Cardiac fibroblast (primary cell): ENCODE results near the gene IKZF1.

ENCODE experiments used
- DNase-seq, 2 donors: peaks; one replicate each; pipeline versions ENCODE4 v3.0.0 to v3.0.0-alpha.2; 2010; ENCODE audit warnings: low read depth in 2 of 2
- H3K4me3 ChIP-seq, 2 donors: replicated peaks in 1 of 2; 1 replicate in 1 of 2; 2 replicates in 1 of 2; pipeline ENCODE4 v1.5.1; 2011; ENCODE audit warnings: low read depth in 2 of 2, low read length in 2 of 2, mild to moderate bottlenecking in 2 of 2, moderate library complexity in 1 of 2
- CTCF ChIP-seq: IDR thresholded peaks from one replicate; pipeline ENCODE4 v1.5.1; 2011; ENCODE audit warnings: low read depth, mild to moderate bottlenecking, low read length, inconsistent platforms

Gene IKZF1

GRCh38 chr7:50304129-50304910, at the start of gene IKZF1:
Gene IKZF1, plus strand, starts transcription at chr7:50304716. Its CDS starts 14,346 bp downstream, at chr7:50319062.
- DNase-seq, result peak; percentile 4 to 14
- no peak for TF ChIP-seq CTCF
- H3K4me3 ChIP-seq, result no peak within 1 kb of the TSS

DNA sequence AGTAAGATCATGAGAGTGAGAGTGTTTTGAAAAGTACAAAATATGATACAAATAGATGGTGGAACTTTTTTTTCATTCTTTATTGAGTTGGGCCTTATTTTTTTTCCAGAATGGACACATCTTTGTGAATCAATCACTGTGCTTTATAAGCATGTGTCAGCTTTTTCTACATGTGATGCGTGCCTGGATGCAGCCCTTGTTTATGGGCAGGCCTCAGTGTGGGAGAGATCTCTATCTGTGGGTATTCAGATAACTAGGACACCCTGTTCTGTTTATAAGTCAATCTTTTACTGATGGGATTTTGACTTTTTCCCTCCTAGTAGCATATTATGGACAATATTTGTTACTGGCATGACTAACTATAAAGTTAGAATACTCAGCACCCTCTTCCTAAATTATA, 42.9 kb upstream of the IKZF1 start:
- no peak for DNase-seq
- no peak overlapping the region for H3K4me3 ChIP-seq
- no peak for TF ChIP-seq CTCF

DNA sequence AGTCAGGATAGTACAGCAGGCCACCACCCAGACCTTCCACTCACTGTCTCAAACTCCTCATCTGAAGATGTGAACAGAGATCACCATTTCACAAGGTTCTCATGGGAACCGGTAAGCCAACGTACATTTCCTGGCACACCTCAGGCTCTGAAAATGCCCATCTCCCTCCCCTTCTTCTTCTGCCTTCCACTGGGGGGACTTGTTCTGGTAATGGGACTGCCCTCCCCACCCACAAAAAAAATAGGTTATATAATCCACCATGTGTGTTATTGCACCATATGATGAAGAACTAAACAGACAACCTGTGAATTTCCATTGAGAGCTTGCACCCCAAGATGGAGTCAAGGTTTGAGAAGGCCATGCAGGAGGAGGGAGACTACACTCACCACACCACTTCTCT, 42.1 kb upstream of the IKZF1 start:
- H3K4me3 ChIP-seq, result no peak overlapping the region
- DNase-seq, result no peak
- TF ChIP-seq CTCF, result no peak

- DNase-seq, result no peak
- no peak overlapping the region for H3K4me3 ChIP-seq
- no peak for TF ChIP-seq CTCF
Measured at GRCh38 chr7:50262916-50263690, 41.4 kb upstream of the IKZF1 start.

GRCh38 chr7:50264908-50265307, 39.6 kb upstream of the IKZF1 start:
- TF ChIP-seq CTCF, result no peak
- H3K4me3 ChIP-seq, result no peak overlapping the region
- DNase-seq, result no peak

DNA sequence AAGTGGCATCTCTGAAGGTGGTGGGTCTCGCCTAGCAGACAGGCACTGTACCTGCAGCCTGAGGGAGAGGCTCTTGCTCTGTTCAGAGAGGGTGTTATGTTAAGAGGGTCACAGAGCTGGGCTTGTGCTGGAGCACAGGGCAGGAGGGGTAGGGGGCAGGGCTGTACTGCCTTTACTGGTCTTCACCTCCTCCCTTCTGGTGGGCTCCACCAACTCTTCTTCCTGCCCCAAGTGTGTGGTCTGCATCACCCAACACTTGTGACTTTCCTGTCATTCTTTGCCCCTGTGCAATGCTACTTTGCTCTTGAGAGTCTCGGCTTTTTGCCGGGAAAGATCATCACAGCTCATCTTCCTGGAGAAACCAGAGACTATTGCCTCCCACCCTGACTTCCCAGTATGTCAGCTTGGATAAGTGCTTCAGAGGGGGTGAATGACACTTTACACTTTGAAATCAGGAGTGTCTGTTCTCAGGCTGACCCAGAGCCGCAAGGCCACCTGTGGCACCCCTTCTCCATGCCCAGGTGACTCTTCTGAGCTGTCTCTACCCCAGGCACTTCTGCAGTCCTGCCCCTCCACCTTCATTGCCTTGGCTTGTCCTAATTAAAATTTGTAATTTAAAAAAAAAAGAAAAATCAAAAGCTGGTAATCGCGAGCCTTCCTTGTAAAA, 38.4 kb upstream of the IKZF1 start:
- no peak for DNase-seq
- TF ChIP-seq CTCF, result no peak

More for the DNA sequence above, 38.4 kb upstream of the IKZF1 start:
- no peak overlapping the region for H3K4me3 ChIP-seq
